Mesodermal cell (in vitro differentiated cells): ENCODE results near the gene FSIP1.
A peak's percentile ranks its signal among the peaks of the same experiment; 100 is the strongest.

ENCODE experiments used
- H3K27ac ChIP-seq: 2 replicates; pipeline ENCODE4 v1.7.0; 2013; ENCODE audit warnings: mild to moderate bottlenecking, low read depth, low read length, moderate library complexity; ENCODE audit not compliant: severe bottlenecking
- H3K36me3 ChIP-seq: 2 replicates; pipeline ENCODE4 v1.7.1; 2013; ENCODE audit warnings: mild to moderate bottlenecking, low read length, moderate library complexity; ENCODE audit not compliant: control insufficient read depth, insufficient read depth
- H3K4me1 ChIP-seq: one replicate; pipeline ENCODE4 v1.7.1; 2013; ENCODE audit warnings: mild to moderate bottlenecking, low read length; ENCODE audit not compliant: insufficient read depth, control insufficient read depth, poor library complexity, severe bottlenecking
- H3K4me3 ChIP-seq: 2 replicates; pipeline ENCODE4 v1.7.0; 2013; ENCODE audit warnings: low read length, control low read depth, mild to moderate bottlenecking; ENCODE audit not compliant: insufficient read depth, poor library complexity, severe bottlenecking; ENCODE audit errors: extremely low read depth
- H3K9me3 ChIP-seq: 2 replicates; pipeline ENCODE4 v1.7.1; 2013; ENCODE audit warnings: mild to moderate bottlenecking, low read length, moderate library complexity; ENCODE audit not compliant: control insufficient read depth
- WGBS, 2 experiments: methylation state at CpG; one replicate each; pipeline ENCODE4 v1.1.5; 2013; ENCODE audit warnings: missing lambda C conversion rate in 2 of 2; ENCODE audit not compliant: insufficient coverage in 2 of 2; 5-methylcytosine and 5-hydroxymethylcytosine counted together

Gene FSIP1

GRCh38 chr15:39667382-39668127 lies 115.1 kb downstream of the FSIP1 start:
- Histone ChIP-seq H3K4me3 (no peak overlapping the region), H3K36me3 (no peaks in the 10 kb centered on the region), H3K4me1 (peaks cover 38% of the 10 kb centered on the region), H3K27ac (peak overlapping the region; percentile 72), H3K9me3 (no peaks in the 10 kb centered on the region)
- WGBS, 2 experiments = 56 to 64% methylated on average over 3 to 5 of the region's 5 CpGs

- WGBS, 2 experiments = 34 to 62% methylated on average over 2 to 3 of the region's 3 CpGs
- Histone ChIP-seq H3K27ac (peak overlapping the region; percentile 72), H3K9me3 (no peaks in the 10 kb centered on the region), H3K4me3 (no peak overlapping the region), H3K36me3 (no peaks in the 10 kb centered on the region), H3K4me1 (peaks cover 38% of the 10 kb centered on the region)
These were observed 116.0 kb downstream of the FSIP1 start for GRCh38 chr15:39666677-39667076.

GRCh38 chr15:39665629-39666250 lies 116.9 kb downstream of the FSIP1 start:
- 91 to 100% methylated on average over 1 to 2 of the region's 4 CpGs for WGBS, 2 experiments
- Histone ChIP-seq H3K9me3 (no peaks in the 10 kb centered on the region), H3K27ac (peak overlapping the region; percentile 72), H3K4me3 (no peak overlapping the region), H3K4me1 (peaks cover 38% of the 10 kb centered on the region), H3K36me3 (no peaks in the 10 kb centered on the region)

GRCh38 chr15:39663704-39664250 lies 118.9 kb downstream of the FSIP1 start:
- H3K9me3 ChIP-seq = no peaks in the 10 kb centered on the region
- 100% methylated on average over 1 of the region's 2 CpGs; no CpG with 5 or more reads in 1 of the 2 experiments for WGBS, 2 experiments
- no peak overlapping the region for H3K4me3 ChIP-seq
- H3K36me3 ChIP-seq = no peaks in the 10 kb centered on the region
- no peak overlapping the region for H3K27ac ChIP-seq
- H3K4me1 ChIP-seq = peaks cover 38% of the 10 kb centered on the region

GRCh38 chr15:39661776-39662175 lies 120.9 kb downstream of the FSIP1 start:
- peaks cover 27% of the 10 kb centered on the region for H3K4me1 ChIP-seq
- H3K9me3 ChIP-seq = no peaks in the 10 kb centered on the region
- H3K36me3 ChIP-seq = no peaks in the 10 kb centered on the region
- H3K4me3 ChIP-seq = no peak overlapping the region
- no peak overlapping the region for H3K27ac ChIP-seq

GRCh38 chr15:39658740-39659139 lies 123.9 kb downstream of the FSIP1 start:
- H3K9me3 ChIP-seq = peaks cover 4% of the 10 kb centered on the region
- peaks cover 4% of the 10 kb centered on the region for H3K4me1 ChIP-seq
- no peak overlapping the region for H3K27ac ChIP-seq
- 78% methylated on average over 1 of the region's 3 CpGs; no CpG with 5 or more reads in 1 of the 2 experiments for WGBS, 2 experiments
- H3K36me3 ChIP-seq = no peaks in the 10 kb centered on the region
- H3K4me3 ChIP-seq = no peak overlapping the region

GRCh38 chr15:39657668-39658067 lies 125.0 kb downstream of the FSIP1 start:
- H3K36me3 ChIP-seq = no peaks in the 10 kb centered on the region
- no CpG with 5 or more reads among the region's 3 CpGs for WGBS, 2 experiments
- H3K9me3 ChIP-seq = peaks cover 4% of the 10 kb centered on the region
- H3K4me3 ChIP-seq = no peak overlapping the region
- H3K4me1 ChIP-seq = peaks cover 4% of the 10 kb centered on the region
- H3K27ac ChIP-seq = no peak overlapping the region

- WGBS, 2 experiments = no CpG with 5 or more reads among the region's 1 CpG
- Histone ChIP-seq H3K9me3 (peaks cover 4% of the 10 kb centered on the region), H3K36me3 (no peaks in the 10 kb centered on the region), H3K4me1 (peaks cover 4% of the 10 kb centered on the region), H3K4me3 (no peak overlapping the region), H3K27ac (no peak overlapping the region)
These were observed 125.5 kb downstream of the FSIP1 start for GRCh38 chr15:39657181-39657580.

GRCh38 chr15:39654304-39654703 lies 128.3 kb downstream of the FSIP1 start:
- 83% methylated on average over 1 of the region's 4 CpGs; no CpG with 5 or more reads in 1 of the 2 experiments for WGBS, 2 experiments
- Histone ChIP-seq H3K9me3 (peaks cover 4% of the 10 kb centered on the region), H3K4me1 (peaks cover 4% of the 10 kb centered on the region), H3K36me3 (no peaks in the 10 kb centered on the region), H3K27ac (no peak overlapping the region), H3K4me3 (no peak overlapping the region)

- peaks cover 4% of the 10 kb centered on the region for H3K9me3 ChIP-seq
- no CpG with 5 or more reads among the region's 1 CpG for WGBS, 2 experiments
- H3K27ac ChIP-seq = no peak overlapping the region
- no peaks in the 10 kb centered on the region for H3K36me3 ChIP-seq
- H3K4me3 ChIP-seq = no peak overlapping the region
- H3K4me1 ChIP-seq = peaks cover under 1% of the 10 kb centered on the region
These were observed 130.8 kb downstream of the FSIP1 start for GRCh38 chr15:39651881-39652280.

GRCh38 chr15:39651295-39651694 lies 131.3 kb downstream of the FSIP1 start:
- H3K27ac ChIP-seq = no peak overlapping the region
- H3K36me3 ChIP-seq = no peaks in the 10 kb centered on the region
- peaks cover 4% of the 10 kb centered on the region for H3K9me3 ChIP-seq
- WGBS, 2 experiments = no CpG with 5 or more reads among the region's 1 CpG
- no peak overlapping the region for H3K4me3 ChIP-seq
- no peaks in the 10 kb centered on the region for H3K4me1 ChIP-seq
